Keratinocyte (primary cell): ENCODE data around the gene MGAT4A. TPM values are rescaled to one million over a fixed set of nuclear protein-coding genes. Genes with fewer than 3 reads are reported as not detected.

ENCODE experiments used
- DNase-seq: peaks from one replicate; pipeline ENCODE4 v3.0.0-alpha.2; 2011; ENCODE audit warnings: low read depth, missing footprints, low spot score
- FAIRE-seq: peaks from 2 replicates; lab custom pipeline; 2011; peaks lifted over from hg19 to GRCh38; lab: Jason Lieb, UNC
- H2AFZ ChIP-seq: 2 replicates; pipeline ENCODE4 v1.6.0; 2012; ENCODE audit warnings: low read length, control low read depth, inconsistent platforms; ENCODE audit not compliant: control insufficient read depth
- H3K27ac ChIP-seq: 2 replicates; pipeline ENCODE4 v1.5.1; 2011; ENCODE audit warnings: low read length; ENCODE audit not compliant: control insufficient read depth, insufficient read depth
- H3K27me3 ChIP-seq: 3 replicates; pipeline ENCODE4 v1.6.0; 2011; ENCODE audit warnings: low read length; ENCODE audit not compliant: control insufficient read depth, insufficient read depth; ENCODE audit errors: extremely low read depth
- H3K36me3 ChIP-seq, 2 experiments: 2 replicates in 1 of 2; 3 replicates in 1 of 2; pipeline ENCODE4 v1.5.1; 2011; ENCODE audit warnings: low read length in 2 of 2, mild to moderate bottlenecking in 1 of 2; ENCODE audit not compliant: control insufficient read depth in 2 of 2, insufficient read depth in 2 of 2; ENCODE audit errors: extremely low read depth in 1 of 2
- H3K4me1 ChIP-seq: 3 replicates; pipeline ENCODE4 v1.5.1; 2011; ENCODE audit warnings: low read length; ENCODE audit not compliant: control insufficient read depth, insufficient read depth; ENCODE audit errors: extremely low read depth
- H3K4me2 ChIP-seq: 3 replicates; pipeline ENCODE4 v1.6.0; 2011; ENCODE audit warnings: low read depth, low read length; ENCODE audit not compliant: control insufficient read depth, insufficient read depth; ENCODE audit errors: extremely low read depth
- H3K4me3 ChIP-seq, 3 experiments: fragments of 200-600 bp in 1 of 3; sonication (generic) in 1 of 3; 2 replicates in 2 of 3; 3 replicates in 1 of 3; pipeline ENCODE4 v1.5.1; 2011 to 2016; ENCODE audit warnings: low read length in 3 of 3, mild to moderate bottlenecking in 3 of 3, control low read depth in 2 of 3, inconsistent platforms in 1 of 3, low read depth in 1 of 3, mixed read lengths in 1 of 3, mixed run types in 1 of 3, moderate library complexity in 1 of 3; ENCODE audit not compliant: control insufficient read depth in 2 of 3, insufficient read depth in 2 of 3; ENCODE audit errors: extremely low read depth in 1 of 3
- H3K79me2 ChIP-seq: 2 replicates; pipeline ENCODE4 v1.6.0; 2012; ENCODE audit warnings: low read length; ENCODE audit not compliant: control insufficient read depth, insufficient read depth
- H3K9ac ChIP-seq: 3 replicates; pipeline ENCODE4 v1.6.0; 2011; ENCODE audit warnings: low read length; ENCODE audit not compliant: control insufficient read depth, insufficient read depth; ENCODE audit errors: extremely low read depth
- H3K9me1 ChIP-seq: 3 replicates; pipeline ENCODE4 v1.6.0; 2011; ENCODE audit warnings: low read length; ENCODE audit not compliant: control insufficient read depth, insufficient read depth; ENCODE audit errors: extremely low read depth
- H3K9me3 ChIP-seq: 2 replicates; pipeline ENCODE4 v1.5.1; 2012; ENCODE audit warnings: low read depth, low read length; ENCODE audit not compliant: control insufficient read depth
- H4K20me1 ChIP-seq: 3 replicates; pipeline ENCODE4 v1.6.0; 2011; ENCODE audit warnings: low read length; ENCODE audit not compliant: control insufficient read depth, insufficient read depth; ENCODE audit errors: extremely low read depth
- EZH2 ChIP-seq: IDR thresholded peaks from one replicate; pipeline ENCODE4 v1.6.1; 2012; ENCODE audit warnings: inconsistent platforms, mild to moderate bottlenecking, low read length, moderate library complexity
- dilution Hi-C: fragments of 300-500 bp; cut with MboI; formaldehyde crosslinking; loops from one replicate; pipeline ENCODE4 v1.7.0; 2020; ENCODE audit warnings: low sequenced_read_pairs; ENCODE audit not compliant: extremely low pct_ligation_motif_present
- polyA plus RNA-seq, 5 experiments: library from polyadenylated mRNA; depleted of rRNA in 3 of 5; stranded (reverse) in 3 of 5; stranded (forward) in 1 of 5; unstranded in 1 of 5; fragments of >200 nt; gene quantifications; 1 replicate in 1 of 5; 2 replicates in 3 of 5; 3 replicates in 1 of 5; pipeline versions ENCODE4 v1.2.1 to v1.2.3, GENCODE V29; 2011 to 2012; ENCODE audit warnings: missing spikeins in 2 of 5, low read depth in 1 of 5, low replicate concordance in 1 of 5
- TF ChIP-seq, protein P1 (sequence below), 3 experiments: IDR thresholded peaks in 1 of 3; conservative IDR thresholded peaks in 1 of 3; optimal IDR thresholded peaks in 1 of 3; 2 replicates in 2 of 3; 3 replicates in 1 of 3; pipeline versions ENCODE3 to v1.5.1; 2011; ENCODE audit warnings: low read length in 3 of 3, mild to moderate bottlenecking in 3 of 3, moderate library complexity in 2 of 3, control low read depth in 1 of 3, inconsistent platforms in 1 of 3; ENCODE audit not compliant: insufficient read depth in 2 of 3; ENCODE audit errors: extremely low read depth in 1 of 3

MGAT4A gene
- polyA plus RNA-seq, 1 donor (not counting 4 experiments of a cell fraction or from before 2014, with no cell fraction given) = 0.81 TPM

GRCh38 chr2:98585386-98585785, 145.5 kb downstream of the MGAT4A start:
- H3K9me3 ChIP-seq = no peaks in the 10 kb centered on the region
- no peaks in the 10 kb centered on the region for H3K27me3 ChIP-seq
- H2AFZ ChIP-seq = no peak overlapping the region
- H3K9me1 ChIP-seq = no peaks in the 10 kb centered on the region
- H3K27ac ChIP-seq = no peak overlapping the region
- H3K36me3 ChIP-seq = peaks cover 3 to 10% of the 10 kb centered on the region in 2 experiments
- DNase-seq (no peak), FAIRE-seq (no peak)
- H3K9ac ChIP-seq = no peak overlapping the region
- no peaks in the 10 kb centered on the region for H3K79me2 ChIP-seq
- H3K4me1 ChIP-seq = no peaks in the 10 kb centered on the region
- no peaks in the 10 kb centered on the region for H4K20me1 ChIP-seq
- H3K4me3 ChIP-seq = no peak overlapping the region
- no peak for TF ChIP-seq EZH2
- TF ChIP-seq, protein P1, sequence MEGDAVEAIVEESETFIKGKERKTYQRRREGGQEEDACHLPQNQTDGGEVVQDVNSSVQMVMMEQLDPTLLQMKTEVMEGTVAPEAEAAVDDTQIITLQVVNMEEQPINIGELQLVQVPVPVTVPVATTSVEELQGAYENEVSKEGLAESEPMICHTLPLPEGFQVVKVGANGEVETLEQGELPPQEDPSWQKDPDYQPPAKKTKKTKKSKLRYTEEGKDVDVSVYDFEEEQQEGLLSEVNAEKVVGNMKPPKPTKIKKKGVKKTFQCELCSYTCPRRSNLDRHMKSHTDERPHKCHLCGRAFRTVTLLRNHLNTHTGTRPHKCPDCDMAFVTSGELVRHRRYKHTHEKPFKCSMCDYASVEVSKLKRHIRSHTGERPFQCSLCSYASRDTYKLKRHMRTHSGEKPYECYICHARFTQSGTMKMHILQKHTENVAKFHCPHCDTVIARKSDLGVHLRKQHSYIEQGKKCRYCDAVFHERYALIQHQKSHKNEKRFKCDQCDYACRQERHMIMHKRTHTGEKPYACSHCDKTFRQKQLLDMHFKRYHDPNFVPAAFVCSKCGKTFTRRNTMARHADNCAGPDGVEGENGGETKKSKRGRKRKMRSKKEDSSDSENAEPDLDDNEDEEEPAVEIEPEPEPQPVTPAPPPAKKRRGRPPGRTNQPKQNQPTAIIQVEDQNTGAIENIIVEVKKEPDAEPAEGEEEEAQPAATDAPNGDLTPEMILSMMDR (optimal IDR thresholded peaks at IDR 0.05 in 1 of 3, IDR thresholded peaks at IDR 0.05 in 1 of 3, conservative IDR thresholded peaks at IDR 0.05 in 1 of 3; ENCODE audit: extremely low read depth in 1 of 3, insufficient read depth in 2 of 3, low read length in 3 of 3) = no peak
- H3K4me2 ChIP-seq = no peak overlapping the region
- dilution Hi-C loops = no loop called here

GRCh38 chr2:98583816-98584618, 146.9 kb downstream of the MGAT4A start:
- H3K9me1 ChIP-seq = no peaks in the 10 kb centered on the region
- H3K79me2 ChIP-seq = no peaks in the 10 kb centered on the region
- peaks cover 3 to 10% of the 10 kb centered on the region in 2 experiments for H3K36me3 ChIP-seq
- no peak for TF ChIP-seq EZH2
- TF ChIP-seq, protein P1 (optimal IDR thresholded peaks at IDR 0.05 in 1 of 3, IDR thresholded peaks at IDR 0.05 in 1 of 3, conservative IDR thresholded peaks at IDR 0.05 in 1 of 3; ENCODE audit: extremely low read depth in 1 of 3, insufficient read depth in 2 of 3, low read length in 3 of 3) = no peak
- H3K4me3 ChIP-seq = no peak overlapping the region
- DNase-seq = no peak
- H3K4me1 ChIP-seq = no peaks in the 10 kb centered on the region
- no peaks in the 10 kb centered on the region for H4K20me1 ChIP-seq
- no peak overlapping the region for H3K4me2 ChIP-seq
- no peaks in the 10 kb centered on the region for H3K27me3 ChIP-seq
- no peaks in the 10 kb centered on the region for H3K9me3 ChIP-seq
- H2AFZ ChIP-seq = no peak overlapping the region
- H3K27ac ChIP-seq = no peak overlapping the region
- no peak overlapping the region for H3K9ac ChIP-seq
- dilution Hi-C loops = no loop called here
- FAIRE-seq = no peak
